GM12878 (cell line): ENCODE results near the gene FNDC3A. TPM values are rescaled to one million over a fixed set of nuclear protein-coding genes. Genes with fewer than 3 reads are reported as not detected.

ENCODE experiments used
- ATAC-seq: fragments of 200-7000 bp; cut with Tn5 transposase; 3 replicates; pipeline ENCODE4 v1.9.1; 2020; ENCODE audit warnings: mild to moderate bottlenecking, moderate library complexity
- BruUV-seq: library from RNA; stranded (reverse); fragments of 400-500 nt; replicated peaks from 2 replicates; lab custom pipeline; 2021; lab: Mats Ljungman, UMichigan
- CTCF ChIA-PET: fragments of 300-600 bp; sonication (Branson Sonifier 250); formaldehyde crosslinking; extraction: SDS; loops from one replicate; lab custom pipeline; 2021; ENCODE audit warnings: inconsistent platforms; lab: Yijun Ruan, JAX
- POLR2A ChIA-PET: fragments of 350-600 bp; formaldehyde crosslinking; extraction: SDS; loops from one replicate; lab custom pipeline; 2021; ENCODE audit warnings: inconsistent platforms; lab: Charles Lee
- RAD21 ChIA-PET: fragments of 300-600 bp; sonication (Branson Sonifier 250); formaldehyde crosslinking; loops from one replicate; lab custom pipeline; 2023; ENCODE audit warnings: antibody characterized with exemption; ENCODE audit not compliant: unreplicated experiment; lab: Charles Lee
- SMC1A ChIA-PET: fragments of 300-600 bp; sonication (Branson Sonifier 250); formaldehyde crosslinking; loops from one replicate; lab custom pipeline; 2023; ENCODE audit not compliant: unreplicated experiment, uncharacterized antibody; lab: Charles Lee
- DNase-seq: peaks from one replicate; pipeline ENCODE4 v3.0.0-alpha.2; 2011; ENCODE audit warnings: low read depth, low spot score
- FAIRE-seq: peaks from 3 replicates; lab custom pipeline; 2011; peaks lifted over from hg19 to GRCh38; lab: Jason Lieb, UNC
- H2AFZ ChIP-seq: 2 replicates; pipeline ENCODE4 v1.6.0; 2011; ENCODE audit warnings: low read depth, low read length, control low read depth; ENCODE audit not compliant: control insufficient read depth
- H3K27ac ChIP-seq: 2 replicates; pipeline ENCODE4 v1.5.1; 2011; ENCODE audit warnings: control low read depth; ENCODE audit not compliant: control insufficient read depth, insufficient read depth
- H3K27me3 ChIP-seq, 2 experiments: replicated peaks in 1 of 2; 2 replicates each; pipeline versions ENCODE4 v1.6.0 to v1.6.1; 2011; ENCODE audit warnings: low read length in 1 of 2; ENCODE audit not compliant: control insufficient read depth in 2 of 2, insufficient read depth in 2 of 2
- H3K36me3 ChIP-seq, 2 experiments: 2 replicates each; pipeline ENCODE4 v1.5.1; 2011; ENCODE audit warnings: low read length in 1 of 2; ENCODE audit not compliant: control insufficient read depth in 2 of 2, insufficient read depth in 2 of 2
- H3K4me1 ChIP-seq: 2 replicates; pipeline ENCODE4 v1.6.1; 2011; ENCODE audit warnings: mild to moderate bottlenecking, low read length, moderate library complexity, mixed read lengths; ENCODE audit not compliant: control insufficient read depth, insufficient read depth
- H3K4me2 ChIP-seq: 2 replicates; pipeline ENCODE4 v1.6.0; 2011; ENCODE audit warnings: control low read depth; ENCODE audit not compliant: control insufficient read depth, insufficient read depth
- H3K4me3 ChIP-seq: fragments of 200-600 bp; sonication (generic); 2 replicates; pipeline ENCODE4 v1.5.1; 2016
- H3K79me2 ChIP-seq: 2 replicates; pipeline ENCODE4 v1.6.0; 2011; ENCODE audit warnings: low read length; ENCODE audit not compliant: control insufficient read depth, insufficient read depth
- H3K9ac ChIP-seq: 2 replicates; pipeline ENCODE4 v1.8.0; 2011; ENCODE audit warnings: low read length, control low read depth, mixed read lengths; ENCODE audit not compliant: control insufficient read depth, insufficient read depth
- H3K9me3 ChIP-seq: replicated peaks from 3 replicates; pipeline ENCODE4 v1.5.1; 2011; ENCODE audit warnings: mild to moderate bottlenecking, low read length; ENCODE audit not compliant: control insufficient read depth, insufficient read depth
- H4K20me1 ChIP-seq: 2 replicates; pipeline ENCODE4 v1.6.0; 2011; ENCODE audit not compliant: control insufficient read depth, insufficient read depth
- CBX3 ChIP-seq: fragments of 200-600 bp; sonication (generic); IDR thresholded peaks from 2 replicates; pipeline ENCODE4 v1.6.1; 2016; ENCODE audit warnings: low read depth, borderline replicate concordance
- CHD4 ChIP-seq: fragments of 200-600 bp; sonication (generic); IDR thresholded peaks from 2 replicates; pipeline ENCODE4 v1.6.1; 2016; ENCODE audit warnings: mild to moderate bottlenecking
- CREB1 ChIP-seq: IDR thresholded peaks from 2 replicates; pipeline ENCODE4 v1.6.1; 2012; ENCODE audit warnings: low read depth, mild to moderate bottlenecking, inconsistent platforms
- GATAD2B ChIP-seq: fragments of 450-650 bp; conservative IDR thresholded peaks from 2 replicates; pipeline ENCODE4 v1.6.1; 2017; ENCODE audit warnings: low read depth, mild to moderate bottlenecking, moderate library complexity
- MTA3 ChIP-seq: IDR thresholded peaks from 2 replicates; pipeline ENCODE4 v1.6.1; 2012; ENCODE audit warnings: low read length, inconsistent platforms, borderline replicate concordance
- MYB ChIP-seq: fragments of 150-350 bp; IDR thresholded peaks from 2 replicates; pipeline ENCODE4 v1.6.1; 2014; ENCODE audit warnings: mild to moderate bottlenecking, low read depth, low read length, borderline replicate concordance
- SUZ12 ChIP-seq: fragments of 200-600 bp; sonication (generic); IDR thresholded peaks from one replicate; pipeline ENCODE4 v1.6.1; 2018; ENCODE audit warnings: antibody characterized with exemption, mild to moderate bottlenecking; ENCODE audit not compliant: unreplicated experiment
- TCF3 ChIP-seq: IDR thresholded peaks from 2 replicates; pipeline ENCODE4 v1.6.1; 2012; ENCODE audit warnings: low read depth, mild to moderate bottlenecking, low read length, borderline replicate concordance; ENCODE audit not compliant: insufficient read depth
- WGBS: methylation state at CpG from one replicate; pipeline ENCODE4 v1.1.6; 2016; ENCODE audit warnings: low lambda C conversion rate; ENCODE audit not compliant: insufficient replicate concordance, insufficient coverage; ENCODE audit errors: missing lambda C conversion rate; 5-methylcytosine and 5-hydroxymethylcytosine counted together
- in situ Hi-C: fragments of 300-500 bp; cut with MboI; formaldehyde crosslinking; loops from 9 replicates; pipeline ENCODE4 v1.14.3; 2018; ENCODE audit warnings: mixed read lengths
- intact Hi-C: fragments of 100-400 bp; cut with micrococcal nuclease; formaldehyde crosslinking; loops from one replicate; pipeline ENCODE4 v1.14.2; 2022; ENCODE audit not compliant: unreplicated experiment
- polyA plus RNA-seq, 11 experiments: library from polyadenylated mRNA; depleted of rRNA in 4 of 11; unstranded in 6 of 11; stranded (reverse) in 5 of 11; fragments of >200 nt; fragmentation: Nextera tagmentation in 4 of 11; fragmentation: Illumina TruSeq in 1 of 11; extraction: Ambion mirVana in 4 of 11; extraction: Trizol in 1 of 11; gene quantifications; 1 replicate in 1 of 11; 2 replicates in 10 of 11; pipeline versions ENCODE4 v1.2.1 to v1.2.3, GENCODE V29; 2011 to 2016; ENCODE audit warnings: inconsistent platforms in 2 of 11, missing spikeins in 2 of 11, low read depth in 1 of 11
- total RNA-seq, 4 experiments: library from RNA; depleted of rRNA in 3 of 4; stranded (reverse); fragments of >200 nt in 3 of 4; fragmentation: Illumina TruSeq in 1 of 4; extraction: Trizol in 1 of 4; gene quantifications; 2 replicates each; pipeline versions ENCODE4 v1.2.1 to v1.2.3, GENCODE V29; 2013 to 2021
- TF ChIP-seq, protein P1 (sequence below): fragments of 450-650 bp; IDR thresholded peaks from 2 replicates; pipeline ENCODE4 v1.6.1; 2016; ENCODE audit warnings: mild to moderate bottlenecking, moderate library complexity, borderline replicate concordance
- TF ChIP-seq, protein P2 (sequence below): fragments of 450-650 bp; IDR thresholded peaks from 2 replicates; pipeline ENCODE4 v1.6.1; 2017; ENCODE audit warnings: mild to moderate bottlenecking

The FNDC3A gene
- total and polyA plus RNA-seq, 10 of the 15 experiments (the other 5 are each of a cell fraction or from before 2014, with no cell fraction given) = 6.3 to 46.4 (median 22.8) TPM

DNA sequence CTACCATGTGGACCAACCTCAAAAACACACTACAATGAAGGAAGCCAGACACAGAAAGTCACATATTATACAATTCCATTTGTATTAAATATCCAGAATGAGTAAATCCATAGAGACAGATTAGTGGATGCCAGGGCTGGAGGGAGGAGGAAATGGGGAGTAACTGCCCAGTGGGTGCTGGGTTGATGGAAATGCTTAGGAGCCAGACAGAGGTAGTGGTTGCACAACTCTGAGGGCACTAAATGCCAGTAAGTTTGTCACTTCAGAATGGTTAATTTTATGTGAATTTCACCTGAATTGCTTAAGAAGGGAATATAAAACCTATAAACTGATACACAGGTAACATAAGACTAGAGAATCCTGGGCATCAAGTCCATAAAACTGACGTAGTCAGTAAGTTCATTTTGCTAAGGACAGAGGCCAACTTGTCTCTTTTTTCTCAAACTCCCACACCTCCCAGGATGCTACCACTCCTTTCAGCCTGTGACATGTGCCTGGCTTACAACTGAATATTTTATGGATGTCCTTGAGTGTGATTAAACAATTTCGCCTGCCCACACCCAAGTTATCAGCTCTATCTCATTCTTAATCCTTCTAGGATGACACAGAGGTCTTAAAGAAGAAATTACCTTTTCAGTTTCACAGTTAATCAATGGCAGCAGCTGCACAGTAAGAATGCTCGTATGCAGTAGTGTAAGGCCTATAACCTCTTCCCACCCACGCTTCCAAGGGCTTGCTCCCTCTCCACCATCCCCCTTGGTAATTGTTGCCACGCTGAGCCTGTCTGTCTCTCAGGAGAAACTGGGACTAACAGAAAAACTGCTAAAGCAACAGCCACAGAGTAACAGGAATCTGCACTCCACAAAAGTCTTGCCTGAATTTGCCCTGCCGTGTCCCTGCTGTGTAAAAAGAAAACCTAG lies 238.5 kb downstream of the FNDC3A start (continued):
- TF ChIP-seq, protein P1, sequence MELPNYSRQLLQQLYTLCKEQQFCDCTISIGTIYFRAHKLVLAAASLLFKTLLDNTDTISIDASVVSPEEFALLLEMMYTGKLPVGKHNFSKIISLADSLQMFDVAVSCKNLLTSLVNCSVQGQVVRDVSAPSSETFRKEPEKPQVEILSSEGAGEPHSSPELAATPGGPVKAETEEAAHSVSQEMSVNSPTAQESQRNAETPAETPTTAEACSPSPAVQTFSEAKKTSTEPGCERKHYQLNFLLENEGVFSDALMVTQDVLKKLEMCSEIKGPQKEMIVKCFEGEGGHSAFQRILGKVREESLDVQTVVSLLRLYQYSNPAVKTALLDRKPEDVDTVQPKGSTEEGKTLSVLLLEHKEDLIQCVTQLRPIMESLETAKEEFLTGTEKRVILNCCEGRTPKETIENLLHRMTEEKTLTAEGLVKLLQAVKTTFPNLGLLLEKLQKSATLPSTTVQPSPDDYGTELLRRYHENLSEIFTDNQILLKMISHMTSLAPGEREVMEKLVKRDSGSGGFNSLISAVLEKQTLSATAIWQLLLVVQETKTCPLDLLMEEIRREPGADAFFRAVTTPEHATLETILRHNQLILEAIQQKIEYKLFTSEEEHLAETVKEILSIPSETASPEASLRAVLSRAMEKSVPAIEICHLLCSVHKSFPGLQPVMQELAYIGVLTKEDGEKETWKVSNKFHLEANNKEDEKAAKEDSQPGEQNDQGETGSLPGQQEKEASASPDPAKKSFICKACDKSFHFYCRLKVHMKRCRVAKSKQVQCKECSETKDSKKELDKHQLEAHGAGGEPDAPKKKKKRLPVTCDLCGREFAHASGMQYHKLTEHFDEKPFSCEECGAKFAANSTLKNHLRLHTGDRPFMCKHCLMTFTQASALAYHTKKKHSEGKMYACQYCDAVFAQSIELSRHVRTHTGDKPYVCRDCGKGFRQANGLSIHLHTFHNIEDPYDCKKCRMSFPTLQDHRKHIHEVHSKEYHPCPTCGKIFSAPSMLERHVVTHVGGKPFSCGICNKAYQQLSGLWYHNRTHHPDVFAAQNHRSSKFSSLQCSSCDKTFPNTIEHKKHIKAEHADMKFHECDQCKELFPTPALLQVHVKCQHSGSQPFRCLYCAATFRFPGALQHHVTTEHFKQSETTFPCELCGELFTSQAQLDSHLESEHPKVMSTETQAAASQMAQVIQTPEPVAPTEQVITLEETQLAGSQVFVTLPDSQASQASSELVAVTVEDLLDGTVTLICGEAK = no peak

DNA sequence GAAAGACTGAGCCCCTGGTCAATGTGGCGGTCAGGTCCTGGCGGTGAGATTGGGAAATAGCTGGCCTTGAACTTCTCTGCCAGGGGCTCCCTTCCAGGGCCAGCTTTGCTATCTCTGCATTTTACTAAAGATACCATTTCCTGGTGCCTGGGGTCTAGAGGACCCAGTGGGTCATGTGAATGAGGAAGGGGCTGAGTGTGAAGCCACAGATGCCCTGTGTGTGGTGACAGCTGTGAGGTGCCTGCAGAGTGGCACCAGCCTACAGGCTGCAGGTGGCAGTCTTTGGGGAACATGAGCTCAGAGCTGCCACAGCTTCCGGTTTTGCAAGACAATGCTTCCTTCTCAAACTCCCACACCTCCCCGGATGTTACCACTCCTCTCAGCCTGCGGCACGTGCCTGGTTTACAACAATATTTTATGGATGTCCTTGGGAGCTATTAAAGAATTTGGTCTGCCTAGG lies 239.2 kb downstream of the FNDC3A start:
- BruUV-seq = no TSS peak
- H4K20me1 ChIP-seq = no peaks in the 10 kb centered on the region
- CTCF ChIA-PET = interaction anchor here (0.6 to 1.1 kb wide), 2 partner anchors 21 to 66 kb away, joined by 4 to 7 read pairs; no protein-coding TSS in a partner anchor
- H3K9ac ChIP-seq = no peak overlapping the region
- H3K4me2 ChIP-seq = no peak overlapping the region; the same call in 1 of the 2 replicates
- POLR2A ChIA-PET = no interaction called here
- H3K36me3 ChIP-seq = no peaks in the 10 kb centered on the region
- no peak overlapping the region for H3K27ac ChIP-seq
- intact Hi-C loops (no loop called here), in situ Hi-C loops (no loop called here)
- ATAC-seq = peak; percentile 83
- peaks cover 4% of the 10 kb centered on the region for H3K4me1 ChIP-seq
- no peak overlapping the region for H3K4me3 ChIP-seq
- H3K27me3 ChIP-seq = no peaks in the 10 kb centered on the region
- no peak for DNase-seq
- SMC1A ChIA-PET = interaction anchor here (0.7 to 1.3 kb wide), 4 partner anchors 9 to 392 kb away, joined by 3 to 5 read pairs (median 4); partner anchors contain the start of gene CDADC1
- H2AFZ ChIP-seq = peak overlapping the region; percentile 68
- no peaks in the 10 kb centered on the region for H3K79me2 ChIP-seq
- H3K9me3 ChIP-seq = peaks cover 2% of the 10 kb centered on the region; the same call in 1 of the 3 replicates
- RAD21 ChIA-PET = interaction anchor here (1.4 kb wide), 1 partner anchor 33 kb away, joined by 5 read pairs; the partner anchor contains the start of gene CDADC1
- WGBS = 40% methylated on average over 6 of the region's 6 CpGs
- no peak for FAIRE-seq
- TF ChIP-seq CBX3 = no peak
- TF ChIP-seq, protein P2, sequence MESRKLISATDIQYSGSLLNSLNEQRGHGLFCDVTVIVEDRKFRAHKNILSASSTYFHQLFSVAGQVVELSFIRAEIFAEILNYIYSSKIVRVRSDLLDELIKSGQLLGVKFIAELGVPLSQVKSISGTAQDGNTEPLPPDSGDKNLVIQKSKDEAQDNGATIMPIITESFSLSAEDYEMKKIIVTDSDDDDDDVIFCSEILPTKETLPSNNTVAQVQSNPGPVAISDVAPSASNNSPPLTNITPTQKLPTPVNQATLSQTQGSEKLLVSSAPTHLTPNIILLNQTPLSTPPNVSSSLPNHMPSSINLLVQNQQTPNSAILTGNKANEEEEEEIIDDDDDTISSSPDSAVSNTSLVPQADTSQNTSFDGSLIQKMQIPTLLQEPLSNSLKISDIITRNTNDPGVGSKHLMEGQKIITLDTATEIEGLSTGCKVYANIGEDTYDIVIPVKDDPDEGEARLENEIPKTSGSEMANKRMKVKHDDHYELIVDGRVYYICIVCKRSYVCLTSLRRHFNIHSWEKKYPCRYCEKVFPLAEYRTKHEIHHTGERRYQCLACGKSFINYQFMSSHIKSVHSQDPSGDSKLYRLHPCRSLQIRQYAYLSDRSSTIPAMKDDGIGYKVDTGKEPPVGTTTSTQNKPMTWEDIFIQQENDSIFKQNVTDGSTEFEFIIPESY = no peak
- TF ChIP-seq SUZ12 = no peak
- TF ChIP-seq GATAD2B = no peak
- TF ChIP-seq MTA3 = no peak
- TF ChIP-seq TCF3 = 0 out of 2 replicates have a peak, but pooled peaks have one; percentile 13
- TF ChIP-seq CREB1 = no peak
- TF ChIP-seq CHD4 = no peak
- no peak for TF ChIP-seq MYB
